Daoy (cell line): Measurements from ENCODE around the gene SOX2. TPM values are rescaled to one million over a fixed set of nuclear protein-coding genes. Genes with fewer than 3 reads are reported as not detected.
"Not testable (repeated sequence)": the region's sequence is repeated elsewhere in the genome, so short reads cannot be mapped to it uniquely, and the experiment has no call there.

Source experiments
- DNase-seq: peaks from one replicate; pipeline ENCODE4 v3.0.0-alpha.2; 2015; ENCODE audit warnings: low read depth
- total RNA-seq: library from RNA; depleted of rRNA; stranded (reverse); fragments of >200 nt; shearing (Covaris generic); gene quantifications from 2 replicates; pipeline ENCODE4 v1.2.3, GENCODE V29; 2014

Gene SOX2
- total RNA-seq, 1 experiment from 2014 or later: 4.3 TPM

DNA sequence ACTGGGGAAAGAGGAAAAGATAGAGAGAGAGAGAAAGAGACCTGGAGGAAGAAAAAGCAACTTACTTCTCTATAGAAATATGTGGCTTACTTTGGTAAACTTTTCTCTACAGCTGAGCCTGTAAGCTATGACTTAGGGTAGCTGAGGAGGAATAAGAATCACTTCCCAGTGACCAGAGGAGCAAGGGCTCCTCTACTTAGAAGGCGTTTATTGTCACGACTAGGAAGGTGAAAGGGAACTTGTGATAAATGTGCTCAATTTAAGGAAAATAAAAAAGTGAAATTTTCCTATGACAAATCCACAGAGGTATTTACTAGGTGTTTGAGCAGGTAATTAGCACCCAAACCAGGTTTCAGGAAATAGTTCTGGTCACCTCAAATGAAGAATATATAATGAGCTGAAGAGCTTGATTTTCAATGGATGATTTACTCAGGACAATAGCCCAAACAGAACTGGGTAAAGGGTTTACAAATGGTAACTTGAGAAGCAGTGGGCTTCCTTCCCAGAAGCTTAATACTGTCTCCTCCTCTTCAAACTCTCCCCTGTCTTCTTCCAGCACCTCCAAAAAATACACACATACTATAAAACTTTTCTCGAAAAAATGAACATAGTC is 46.1 kb downstream of the SOX2 start:
- peak; percentile 4 for DNase-seq

DNA sequence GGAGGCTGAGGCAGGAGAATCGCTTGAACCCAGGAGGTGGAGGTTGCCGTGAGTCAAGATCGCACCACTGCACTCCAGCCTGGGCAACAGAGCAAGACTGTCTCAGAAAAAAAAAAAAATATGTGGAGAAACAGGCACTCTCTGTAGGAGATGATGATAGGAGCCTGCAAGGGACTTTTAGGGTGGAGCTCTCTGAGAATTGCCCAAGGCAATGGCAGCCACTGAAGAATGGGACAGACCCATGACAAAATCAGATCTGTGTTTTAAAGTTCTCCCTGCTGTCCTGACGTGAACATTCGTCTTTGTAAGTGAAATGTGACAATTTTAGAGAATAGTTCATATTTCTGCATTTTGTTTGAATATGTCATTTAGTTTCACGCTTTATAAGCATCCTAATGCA is 50.2 kb downstream of the SOX2 start:
- no peak for DNase-seq

DNA sequence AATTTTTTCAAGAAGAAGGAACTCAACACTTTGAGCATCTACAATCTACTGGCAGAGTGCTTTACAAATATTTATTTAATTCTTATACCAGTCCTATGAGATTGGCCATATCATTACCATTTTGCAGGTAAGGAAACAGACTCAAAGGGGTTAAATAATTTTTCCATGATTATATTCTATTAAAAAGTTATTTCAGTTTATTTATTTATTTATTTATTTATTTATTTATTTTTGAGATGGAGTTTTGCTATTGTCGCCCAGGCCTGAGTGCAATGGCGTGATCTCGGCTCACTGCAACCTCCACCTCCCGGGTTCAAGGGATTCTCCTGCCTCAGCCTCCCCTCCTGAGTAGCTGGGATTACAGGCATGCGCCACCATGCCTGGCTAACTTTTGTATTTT is 52.3 kb downstream of the SOX2 start:
- DNase-seq: not testable (repeated sequence)
